ENCODE data around the gene TSPAN7.

TSPAN7 gene

DNA sequence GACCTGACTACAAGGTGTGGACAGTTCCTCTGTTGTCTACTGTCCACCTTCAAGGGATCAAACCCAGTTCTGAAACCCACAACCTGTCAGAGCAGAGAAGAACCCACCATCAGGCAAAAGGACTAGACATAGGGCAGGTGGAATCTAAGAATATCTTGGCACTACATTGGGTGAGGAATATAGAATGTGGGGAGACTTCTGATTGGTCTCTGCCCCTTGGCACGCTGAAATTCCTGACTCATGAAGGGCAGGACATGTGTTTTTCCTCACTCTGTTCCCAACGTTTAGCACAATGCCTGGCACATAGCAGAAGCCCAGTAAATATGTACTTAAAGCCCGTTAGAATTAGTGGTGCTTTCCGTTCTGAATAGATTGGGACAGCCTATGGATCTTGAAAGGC is 59.3 kb downstream of the TSPAN7 start:
- DNase-seq (ENCODE audit: extremely low read depth, low read depth), result no peak
- TF ChIP-seq, protein P1, sequence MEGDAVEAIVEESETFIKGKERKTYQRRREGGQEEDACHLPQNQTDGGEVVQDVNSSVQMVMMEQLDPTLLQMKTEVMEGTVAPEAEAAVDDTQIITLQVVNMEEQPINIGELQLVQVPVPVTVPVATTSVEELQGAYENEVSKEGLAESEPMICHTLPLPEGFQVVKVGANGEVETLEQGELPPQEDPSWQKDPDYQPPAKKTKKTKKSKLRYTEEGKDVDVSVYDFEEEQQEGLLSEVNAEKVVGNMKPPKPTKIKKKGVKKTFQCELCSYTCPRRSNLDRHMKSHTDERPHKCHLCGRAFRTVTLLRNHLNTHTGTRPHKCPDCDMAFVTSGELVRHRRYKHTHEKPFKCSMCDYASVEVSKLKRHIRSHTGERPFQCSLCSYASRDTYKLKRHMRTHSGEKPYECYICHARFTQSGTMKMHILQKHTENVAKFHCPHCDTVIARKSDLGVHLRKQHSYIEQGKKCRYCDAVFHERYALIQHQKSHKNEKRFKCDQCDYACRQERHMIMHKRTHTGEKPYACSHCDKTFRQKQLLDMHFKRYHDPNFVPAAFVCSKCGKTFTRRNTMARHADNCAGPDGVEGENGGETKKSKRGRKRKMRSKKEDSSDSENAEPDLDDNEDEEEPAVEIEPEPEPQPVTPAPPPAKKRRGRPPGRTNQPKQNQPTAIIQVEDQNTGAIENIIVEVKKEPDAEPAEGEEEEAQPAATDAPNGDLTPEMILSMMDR (IDR thresholded peaks at IDR 0.05; ENCODE audit: low read depth, low read length, missing control alignments), result no peak
- H3K4me3 ChIP-seq (replicated peaks; ENCODE audit: low read depth, low read length), result no peak overlapping the region

DNA sequence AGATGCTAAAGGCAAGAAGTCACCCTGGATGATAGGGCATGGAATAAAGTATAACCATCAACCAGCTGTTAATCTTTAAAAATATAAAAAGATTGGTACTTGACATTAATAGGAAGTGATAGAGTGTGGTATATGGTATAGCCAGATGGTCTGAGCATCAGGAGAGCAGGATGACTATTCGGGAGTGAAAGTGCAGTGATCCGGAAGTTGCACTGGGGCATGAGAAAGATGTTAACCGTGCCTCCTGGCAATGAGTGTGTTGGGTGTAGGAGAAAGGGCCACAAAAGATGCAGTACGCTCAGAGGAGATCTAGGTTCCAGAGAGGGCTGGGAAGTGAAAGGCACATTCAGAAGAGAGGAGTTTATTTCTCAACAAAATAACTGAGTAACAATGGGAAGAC is 65.0 kb downstream of the TSPAN7 start:
- TF ChIP-seq, protein P1 (IDR thresholded peaks at IDR 0.05; ENCODE audit: low read depth, low read length, missing control alignments), result no peak
- no peak overlapping the region for H3K4me3 ChIP-seq (replicated peaks; ENCODE audit: low read depth, low read length)
- no peak for DNase-seq (ENCODE audit: extremely low read depth, low read depth)

- no peak overlapping the region for H3K4me3 ChIP-seq (replicated peaks; ENCODE audit: low read depth, low read length)
- TF ChIP-seq, protein P1 (IDR thresholded peaks at IDR 0.05; ENCODE audit: low read depth, low read length, missing control alignments), result peak; percentile 53
- no peak for DNase-seq (ENCODE audit: extremely low read depth, low read depth)
Measured at GRCh38 chrX:38627683-38628082, 66.3 kb downstream of the TSPAN7 start.

DNA sequence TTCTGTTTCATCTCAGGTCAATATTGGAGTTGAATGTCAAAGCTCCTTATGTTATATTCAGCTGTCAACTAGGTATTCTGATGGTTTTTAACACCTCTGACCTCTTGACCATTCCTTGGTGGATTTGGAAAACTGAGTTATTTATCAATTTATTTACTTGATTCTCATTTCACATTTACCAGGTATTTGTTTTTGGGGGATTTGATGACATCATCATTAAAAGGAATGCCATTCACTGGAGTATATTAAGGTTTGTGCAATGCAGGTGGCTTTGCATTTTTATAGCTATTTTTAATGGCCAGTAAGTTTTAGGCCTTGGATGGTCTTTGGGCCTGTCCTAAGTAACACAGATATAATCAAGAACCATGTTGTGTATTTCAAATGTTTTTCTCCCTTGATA is 67.2 kb downstream of the TSPAN7 start:
- H3K4me3 ChIP-seq (replicated peaks; ENCODE audit: low read depth, low read length), result no peak overlapping the region
- DNase-seq (ENCODE audit: extremely low read depth, low read depth), result no peak
- TF ChIP-seq, protein P1 (IDR thresholded peaks at IDR 0.05; ENCODE audit: low read depth, low read length, missing control alignments), result no peak

GRCh38 chrX:38632516-38632915 is 71.2 kb downstream of the TSPAN7 start:
- H3K4me3 ChIP-seq (replicated peaks; ENCODE audit: low read depth, low read length), result no peak overlapping the region
- TF ChIP-seq, protein P1 (IDR thresholded peaks at IDR 0.05; ENCODE audit: low read depth, low read length, missing control alignments), result no peak
- DNase-seq (ENCODE audit: extremely low read depth, low read depth), result no peak

- no peak for DNase-seq (ENCODE audit: extremely low read depth, low read depth)
- no peak overlapping the region for H3K4me3 ChIP-seq (replicated peaks; ENCODE audit: low read depth, low read length)
- TF ChIP-seq, protein P1 (IDR thresholded peaks at IDR 0.05; ENCODE audit: low read depth, low read length, missing control alignments), result no peak
Measured at GRCh38 chrX:38634665-38635064, 73.3 kb downstream of the TSPAN7 start.

Measured in HFF-Myc (cell line).